Measurements from ENCODE around the gene TMEM237. TPM values are rescaled to one million over a fixed set of nuclear protein-coding genes. Genes with fewer than 3 reads are reported as not detected.

Gene TMEM237
- total RNA-seq, 2 experiments from 2014 or later = 26.8 to 29.2 TPM

- H3K36me3 ChIP-seq (ENCODE audit: insufficient read depth, low read length) = no peaks in the 10 kb centered on the region
- no peaks in the 10 kb centered on the region for H3K79me2 ChIP-seq (ENCODE audit: insufficient read depth, low read depth, low read length)
- no peaks in the 10 kb centered on the region for H3K4me1 ChIP-seq (ENCODE audit: insufficient read depth, low read length, poor library complexity, severe bottlenecking)
- POLR2A ChIA-PET = interaction anchor here (0.5 to 1.7 kb wide), 5 partner anchors 13 to 210 kb away, joined by 3 to 4 read pairs (median 3); partner anchors contain the start of genes STRADB and TRAK2
- no peaks in the 10 kb centered on the region for H3K9me3 ChIP-seq (ENCODE audit: low read length)
- no peaks in the 10 kb centered on the region for H3K9me2 ChIP-seq (ENCODE audit: insufficient read depth, low read length)
- H3K4me3 ChIP-seq (ENCODE audit: low read depth, low read length, poor library complexity, severe bottlenecking) = no peak overlapping the region
- TF ChIP-seq CTCF (conservative IDR thresholded peaks at IDR 0.05; ENCODE audit: low read length) (no peak), EZH2phosphoT487 (IDR thresholded peaks at IDR 0.05; ENCODE audit: borderline replicate concordance, low read depth, low read length) (no peak)
- BruUV-seq (replicated peaks) = no TSS peak
- CTCF ChIA-PET (ENCODE audit: unreplicated experiment) = no interaction called here
- no peak for DNase-seq (ENCODE audit: low spot score)
- H2AFZ ChIP-seq (ENCODE audit: low read length) = no peak overlapping the region
- H3K4me2 ChIP-seq (ENCODE audit: low read length) = no peak overlapping the region
- no peaks in the 10 kb centered on the region for H4K20me1 ChIP-seq (ENCODE audit: insufficient read depth, low read length)
- no peak overlapping the region for H3K27ac ChIP-seq (ENCODE audit: low read depth, low read length, poor library complexity, severe bottlenecking)
- intact Hi-C loops (cut with micrococcal nuclease; ENCODE audit: unreplicated experiment) = loop anchor here (10.0 kb wide), 1 partner anchor 513 kb away; no protein-coding TSS in a partner anchor
Observed at GRCh38 chr2:201661366-201661765, 18.1 kb upstream of the TMEM237 start.

GRCh38 chr2:201660293-201660895 is 17.1 kb upstream of the TMEM237 start:
- peak overlapping the region; percentile 68; the same call in 1 of the 2 replicates for H2AFZ ChIP-seq (ENCODE audit: low read length)
- BruUV-seq (replicated peaks) = no TSS peak

More at GRCh38 chr2:201660293-201660895, 17.1 kb upstream of the TMEM237 start:
- TF ChIP-seq EZH2phosphoT487 (IDR thresholded peaks at IDR 0.05; ENCODE audit: borderline replicate concordance, low read depth, low read length) = no peak
- TF ChIP-seq CTCF (conservative IDR thresholded peaks at IDR 0.05; ENCODE audit: low read length) = no peak
- Histone ChIP-seq H3K79me2 (ENCODE audit: insufficient read depth, low read depth, low read length) (no peaks in the 10 kb centered on the region), H3K4me1 (ENCODE audit: insufficient read depth, low read length, poor library complexity, severe bottlenecking) (no peaks in the 10 kb centered on the region), H3K4me2 (ENCODE audit: low read length) (no peak overlapping the region), H3K9me3 (ENCODE audit: low read length) (no peaks in the 10 kb centered on the region), H4K20me1 (ENCODE audit: insufficient read depth, low read length) (no peaks in the 10 kb centered on the region), H3K4me3 (ENCODE audit: low read depth, low read length, poor library complexity, severe bottlenecking) (no peak overlapping the region), H3K9me2 (ENCODE audit: insufficient read depth, low read length) (no peaks in the 10 kb centered on the region), H3K27ac (ENCODE audit: low read depth, low read length, poor library complexity, severe bottlenecking) (no peak overlapping the region), H3K36me3 (ENCODE audit: insufficient read depth, low read length) (no peaks in the 10 kb centered on the region)
- intact Hi-C loops (cut with micrococcal nuclease; ENCODE audit: unreplicated experiment) = loop anchor here (10.0 kb wide), 1 partner anchor 514 kb away; no protein-coding TSS in a partner anchor
- DNase-seq (ENCODE audit: low spot score) = peak; percentile 8
- ChIA-PET POLR2A (interaction anchor here (0.9 to 1.7 kb wide), 3 partner anchors 12 to 423 kb away, joined by 3 to 8 read pairs (median 4); no protein-coding TSS in a partner anchor), CTCF (ENCODE audit: unreplicated experiment) (no interaction called here)
